H9 (cell line): ENCODE results near the gene PEX5. TPM values are rescaled to one million over a fixed set of nuclear protein-coding genes. Genes with fewer than 3 reads are reported as not detected.

ENCODE experiments used
- DNase-seq: peaks from one replicate; pipeline ENCODE4 v3.0.0-alpha.2; 2017
- H2AFZ ChIP-seq: one replicate; pipeline ENCODE4 v1.6.1; 2013; ENCODE audit warnings: mild to moderate bottlenecking, low read length, control low read depth, moderate library complexity
- H2AK5ac ChIP-seq: 2 replicates; pipeline ENCODE4 v1.6.1; 2013; ENCODE audit warnings: low read length, control low read depth, mixed read lengths; ENCODE audit not compliant: insufficient read length
- H2BK120ac ChIP-seq: one replicate; pipeline ENCODE4 v1.6.1; 2013; ENCODE audit warnings: low read depth, mild to moderate bottlenecking, low read length, control low read depth, inconsistent platforms; ENCODE audit not compliant: poor library complexity, severe bottlenecking
- H2BK12ac ChIP-seq: 2 replicates; pipeline ENCODE4 v1.6.1; 2013; ENCODE audit warnings: low read length, control low read depth, mixed read lengths, low read depth; ENCODE audit not compliant: insufficient read length
- H2BK15ac ChIP-seq: 2 replicates; pipeline ENCODE4 v1.6.1; 2013; ENCODE audit warnings: low read depth, low read length, control low read depth
- H2BK20ac ChIP-seq: one replicate; pipeline ENCODE4 v1.6.1; 2013; ENCODE audit warnings: low read depth, mild to moderate bottlenecking, low read length, control low read depth, inconsistent platforms; ENCODE audit not compliant: poor library complexity, severe bottlenecking
- H2BK5ac ChIP-seq: 2 replicates; pipeline ENCODE4 v1.6.1; 2013; ENCODE audit warnings: low read length, control low read depth, mixed read lengths; ENCODE audit not compliant: insufficient read length
- H3K14ac ChIP-seq: 2 replicates; pipeline ENCODE4 v1.6.1; 2013; ENCODE audit warnings: low read length, control low read depth; ENCODE audit not compliant: insufficient read depth
- H3K18ac ChIP-seq: 2 replicates; pipeline ENCODE4 v1.6.1; 2013; ENCODE audit warnings: low read depth, mild to moderate bottlenecking, mixed read lengths, low read length, control low read depth; ENCODE audit not compliant: insufficient read length
- H3K23ac ChIP-seq: 2 replicates; pipeline ENCODE4 v1.6.1; 2013; ENCODE audit warnings: low read length, control low read depth, mixed read lengths, low read depth; ENCODE audit not compliant: insufficient read length
- H3K23me2 ChIP-seq: 2 replicates; pipeline ENCODE4 v1.6.1; 2013; ENCODE audit warnings: low read depth, mild to moderate bottlenecking, mixed read lengths, low read length, control low read depth; ENCODE audit not compliant: insufficient read length, poor library complexity, severe bottlenecking
- H3K27ac ChIP-seq: 2 replicates; pipeline ENCODE4 v1.5.1; 2013; ENCODE audit warnings: low read length, control low read depth, mixed read lengths, low read depth; ENCODE audit not compliant: insufficient read length
- H3K27me3 ChIP-seq: 2 replicates; pipeline ENCODE4 v1.6.1; 2013; ENCODE audit warnings: low read length, control low read depth, inconsistent platforms; ENCODE audit not compliant: insufficient read depth
- H3K4ac ChIP-seq: 2 replicates; pipeline ENCODE4 v1.6.1; 2013; ENCODE audit warnings: low read depth, mild to moderate bottlenecking, control low read depth, inconsistent platforms, low read length, moderate library complexity
- H3K4me1 ChIP-seq: 2 replicates; pipeline ENCODE4 v1.6.1; 2013; ENCODE audit warnings: low read length, control low read depth, inconsistent platforms; ENCODE audit not compliant: insufficient read depth
- H3K4me2 ChIP-seq: 2 replicates; pipeline ENCODE4 v1.6.1; 2013; ENCODE audit warnings: low read length, control low read depth, mixed read lengths; ENCODE audit not compliant: insufficient read length, insufficient read depth
- H3K56ac ChIP-seq: 2 replicates; pipeline ENCODE4 v1.6.1; 2013; ENCODE audit warnings: low read depth, mild to moderate bottlenecking, mixed read lengths, low read length, control low read depth; ENCODE audit not compliant: insufficient read length
- H3K79me1 ChIP-seq: 2 replicates; pipeline ENCODE4 v1.6.1; 2013; ENCODE audit warnings: low read depth, mild to moderate bottlenecking, moderate library complexity, low read length, control low read depth, inconsistent platforms; ENCODE audit not compliant: insufficient read depth, poor library complexity, severe bottlenecking
- H3K79me2 ChIP-seq: 2 replicates; pipeline ENCODE4 v1.6.1; 2013; ENCODE audit warnings: low read length, control low read depth, inconsistent platforms; ENCODE audit not compliant: insufficient read depth
- H3K9ac ChIP-seq: 2 replicates; pipeline ENCODE4 v1.6.1; 2013; ENCODE audit warnings: low read length, control low read depth, mixed read lengths; ENCODE audit not compliant: insufficient read length; ENCODE audit errors: extremely low read depth
- H3K9me3 ChIP-seq: one replicate; pipeline ENCODE4 v1.6.1; 2013; ENCODE audit warnings: low read depth, low read length, inconsistent platforms; ENCODE audit not compliant: control insufficient read depth
- H3T11ph ChIP-seq: one replicate; pipeline ENCODE4 v1.6.1; 2013; ENCODE audit warnings: mild to moderate bottlenecking, low read length, control low read depth, inconsistent platforms
- H4K20me1 ChIP-seq: one replicate; pipeline ENCODE4 v1.6.1; 2013; ENCODE audit not compliant: control insufficient read depth, insufficient read length, insufficient read depth
- H4K5ac ChIP-seq: 2 replicates; pipeline ENCODE4 v1.6.1; 2013; ENCODE audit warnings: low read depth, mild to moderate bottlenecking, mixed read lengths, low read length, control low read depth; ENCODE audit not compliant: insufficient read length
- H4K8ac ChIP-seq: replicated peaks from 2 replicates; pipeline ENCODE4 v1.6.1; 2013; ENCODE audit warnings: low read length, control low read depth, mixed read lengths, low read depth; ENCODE audit not compliant: insufficient read length
- H4K91ac ChIP-seq: 2 replicates; pipeline ENCODE4 v1.6.1; 2013; ENCODE audit warnings: low read depth, mild to moderate bottlenecking, moderate library complexity, mixed read lengths, low read length, control low read depth; ENCODE audit not compliant: insufficient read length
- H3K27ac Mint-ChIP-seq, 3 experiments: 2 replicates in 2 of 3; 3 replicates in 1 of 3; pipeline ENCODE4 v1.8.0; 2020 to 2021; ENCODE audit warnings: mixed read lengths in 3 of 3, mild to moderate bottlenecking in 1 of 3, moderate library complexity in 1 of 3
- H3K27me3 Mint-ChIP-seq: 2 replicates; pipeline ENCODE4 v1.8.0; 2021; ENCODE audit warnings: low read depth, mild to moderate bottlenecking, moderate library complexity, mixed read lengths
- H3K36me3 Mint-ChIP-seq, 3 experiments: 2 replicates in 2 of 3; 3 replicates in 1 of 3; pipeline ENCODE4 v1.8.0; 2020 to 2021; ENCODE audit warnings: low read depth in 3 of 3, mixed read lengths in 3 of 3; ENCODE audit not compliant: insufficient read depth in 1 of 3
- H3K4me1 Mint-ChIP-seq, 2 experiments: 2 replicates each; pipeline ENCODE4 v1.8.0; 2020; ENCODE audit warnings: mixed read lengths in 2 of 2
- H3K4me3 Mint-ChIP-seq, 2 experiments: 2 replicates in 1 of 2; 3 replicates in 1 of 2; pipeline ENCODE4 v1.8.0; 2020 to 2021; ENCODE audit warnings: mild to moderate bottlenecking in 2 of 2, mixed read lengths in 2 of 2, moderate library complexity in 1 of 2
- H3K9me3 Mint-ChIP-seq, 2 experiments: 2 replicates in 1 of 2; 3 replicates in 1 of 2; pipeline ENCODE4 v1.8.0; 2020; ENCODE audit warnings: mild to moderate bottlenecking in 2 of 2, mixed read lengths in 2 of 2, moderate library complexity in 1 of 2
- WGBS: extraction: QIAGEN DNeasy Blood & Tissue Kit; methylation state at CpG from one replicate; pipeline ENCODE4 v1.1.7; 2013; ENCODE audit warnings: missing lambda C conversion rate, low lambda C conversion rate, mixed read lengths; ENCODE audit not compliant: insufficient read length; ENCODE audit errors: extremely low coverage; 5-methylcytosine and 5-hydroxymethylcytosine counted together
- total RNA-seq: library from RNA; stranded (reverse); gene quantifications from 2 replicates; pipeline ENCODE4 v1.2.1, GENCODE V29; 2021
- TF ChIP-seq, protein P1 (sequence below): fragments of 200-600 bp; sonication (generic); conservative IDR thresholded peaks from 3 replicates; pipeline ENCODE4 v1.8.0; 2021; ENCODE audit warnings: antibody characterized with exemption, mild to moderate bottlenecking

Gene PEX5
- total RNA-seq, 1 experiment from 2014 or later: 40.5 TPM

GRCh38 chr12:7155471-7156034 is 33.9 kb upstream of the PEX5 start:
- Mint-ChIP-seq H3K4me3 (no peak overlapping the region), H3K9me3 (no peaks in the 10 kb centered on the region), H3K27me3 (no peaks in the 10 kb centered on the region; the same call in 1 of the 2 replicates), H3K36me3 (peaks cover 0 to 9% (median 8%) of the 10 kb centered on the region in 3 experiments; a peak in 6 of 7 replicates), H3K27ac (no peak overlapping the region), H3K4me1 (no peaks in the 10 kb centered on the region)
- Histone ChIP-seq H3K14ac (no peak overlapping the region), H3K27ac (no peak overlapping the region), H2AK5ac (no peak overlapping the region), H3K18ac (no peak overlapping the region), H3K23me2 (no peaks in the 10 kb centered on the region), H2BK12ac (no peak overlapping the region), H2BK5ac (no peak overlapping the region), H3T11ph (no peak overlapping the region), H2BK15ac (no peak overlapping the region), H4K91ac (no peak overlapping the region), H3K79me1 (no peaks in the 10 kb centered on the region), H4K5ac (no peak overlapping the region), H4K20me1 (no peaks in the 10 kb centered on the region), H3K23ac (no peak overlapping the region), H2AFZ (no peak overlapping the region), H3K4me1 (no peaks in the 10 kb centered on the region), H2BK20ac (no peak overlapping the region), H2BK120ac (no peak overlapping the region), H3K79me2 (no peaks in the 10 kb centered on the region), H3K9me3 (no peaks in the 10 kb centered on the region), H3K56ac (no peak overlapping the region), H3K9ac (no peak overlapping the region), H3K4ac (no peak overlapping the region), H4K8ac (no peak overlapping the region), H3K27me3 (no peaks in the 10 kb centered on the region), H3K4me2 (no peak overlapping the region)
- DNase-seq: no peak
- no CpG with 5 or more reads among the region's 8 CpGs for WGBS
- TF ChIP-seq, protein P1, sequence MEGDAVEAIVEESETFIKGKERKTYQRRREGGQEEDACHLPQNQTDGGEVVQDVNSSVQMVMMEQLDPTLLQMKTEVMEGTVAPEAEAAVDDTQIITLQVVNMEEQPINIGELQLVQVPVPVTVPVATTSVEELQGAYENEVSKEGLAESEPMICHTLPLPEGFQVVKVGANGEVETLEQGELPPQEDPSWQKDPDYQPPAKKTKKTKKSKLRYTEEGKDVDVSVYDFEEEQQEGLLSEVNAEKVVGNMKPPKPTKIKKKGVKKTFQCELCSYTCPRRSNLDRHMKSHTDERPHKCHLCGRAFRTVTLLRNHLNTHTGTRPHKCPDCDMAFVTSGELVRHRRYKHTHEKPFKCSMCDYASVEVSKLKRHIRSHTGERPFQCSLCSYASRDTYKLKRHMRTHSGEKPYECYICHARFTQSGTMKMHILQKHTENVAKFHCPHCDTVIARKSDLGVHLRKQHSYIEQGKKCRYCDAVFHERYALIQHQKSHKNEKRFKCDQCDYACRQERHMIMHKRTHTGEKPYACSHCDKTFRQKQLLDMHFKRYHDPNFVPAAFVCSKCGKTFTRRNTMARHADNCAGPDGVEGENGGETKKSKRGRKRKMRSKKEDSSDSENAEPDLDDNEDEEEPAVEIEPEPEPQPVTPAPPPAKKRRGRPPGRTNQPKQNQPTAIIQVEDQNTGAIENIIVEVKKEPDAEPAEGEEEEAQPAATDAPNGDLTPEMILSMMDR: no peak
